GM18505 (cell line): ENCODE measurements around the gene PBX3.
A peak's percentile ranks its signal among the peaks of the same experiment; 100 is the strongest.

ENCODE experiments used
- ATAC-seq: cut with Tn5 transposase; IDR thresholded peaks from one replicate; pipeline ENCODE4 v1.9.1; 2021; ENCODE audit not compliant: unreplicated experiment
- POLR2A ChIP-seq: IDR thresholded peaks from 4 replicates; pipeline ENCODE4 v1.6.1; 2011; ENCODE audit warnings: borderline replicate concordance; ENCODE audit not compliant: insufficient read depth, insufficient read length; ENCODE audit errors: extremely low read depth

PBX3 gene

DNA sequence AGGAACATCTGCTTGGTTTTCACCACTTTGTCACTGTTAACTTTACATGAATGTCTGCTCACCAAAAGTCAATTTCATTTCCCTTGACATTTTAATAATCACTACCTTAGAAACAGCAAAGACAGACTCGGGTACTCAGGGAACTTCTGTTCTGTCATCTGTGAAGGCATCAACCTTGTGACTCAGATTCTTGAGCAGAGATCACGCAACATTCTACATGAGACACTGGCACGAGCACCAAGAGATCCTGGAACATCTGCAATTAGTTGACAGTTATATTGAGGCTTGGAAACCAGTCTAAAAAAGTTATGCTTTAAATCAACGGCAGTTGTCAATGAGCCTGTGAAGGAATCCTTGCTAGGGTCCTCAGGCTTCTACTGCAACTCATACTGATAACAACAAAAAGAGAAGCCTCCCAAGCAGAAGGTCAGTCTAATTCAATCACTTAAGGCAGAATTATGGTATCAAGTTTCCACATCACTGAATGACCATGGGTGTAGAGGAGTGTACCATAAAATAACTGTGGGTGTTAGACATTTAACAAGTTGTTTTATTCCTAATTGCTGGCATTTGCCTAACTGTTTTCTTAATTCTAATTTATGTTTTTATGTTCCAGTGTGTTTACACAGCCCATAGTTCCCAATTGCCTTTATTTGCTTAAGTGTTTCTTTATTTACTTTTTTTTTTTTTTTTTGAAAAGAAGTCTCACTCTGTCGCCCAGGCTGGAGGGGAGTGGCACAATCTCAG lies 3.3 kb upstream of the PBX3 start:
- TF ChIP-seq POLR2A = no peak
- ATAC-seq = no peak

DNA sequence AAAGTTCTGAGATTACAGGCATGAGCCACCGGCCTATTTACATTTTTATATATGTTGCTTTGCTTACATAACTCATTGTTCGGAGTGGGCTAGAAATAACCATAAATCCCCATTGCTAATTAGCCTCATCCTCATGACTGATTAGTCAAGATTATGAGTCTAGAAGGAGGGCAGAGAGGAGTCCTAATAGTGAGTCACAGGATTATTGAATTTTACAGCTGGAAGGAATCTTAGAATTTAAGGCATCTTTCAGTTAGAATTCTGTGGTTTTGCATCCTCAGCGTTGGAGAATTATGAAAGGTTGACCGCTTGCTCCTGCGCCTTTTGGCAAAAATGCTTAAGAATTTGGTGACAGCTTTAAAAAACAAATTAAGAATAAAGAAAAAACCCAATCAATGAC lies 2.6 kb upstream of the PBX3 start:
- ATAC-seq = no peak
- TF ChIP-seq POLR2A = no peak

DNA sequence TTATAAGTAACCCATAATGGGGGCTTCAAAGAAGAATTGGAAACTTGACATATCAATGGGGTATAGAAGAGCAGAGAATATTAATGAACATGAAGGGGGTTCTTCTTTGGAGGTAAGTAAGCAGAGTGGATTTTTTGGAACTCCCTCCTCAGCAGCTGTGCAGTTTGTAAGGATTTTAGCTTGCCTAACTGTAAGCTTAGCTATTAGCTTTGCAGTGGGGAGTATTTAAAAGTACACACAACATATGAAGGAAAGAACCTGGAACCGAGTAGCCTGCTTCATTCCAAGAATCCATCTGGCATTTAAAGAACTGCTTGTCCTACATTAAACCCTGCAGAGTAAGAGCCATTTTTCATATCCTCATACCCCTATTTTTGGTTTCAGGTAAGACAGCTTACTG lies 2.2 kb upstream of the PBX3 start:
- TF ChIP-seq POLR2A = no peak
- ATAC-seq = no peak

DNA sequence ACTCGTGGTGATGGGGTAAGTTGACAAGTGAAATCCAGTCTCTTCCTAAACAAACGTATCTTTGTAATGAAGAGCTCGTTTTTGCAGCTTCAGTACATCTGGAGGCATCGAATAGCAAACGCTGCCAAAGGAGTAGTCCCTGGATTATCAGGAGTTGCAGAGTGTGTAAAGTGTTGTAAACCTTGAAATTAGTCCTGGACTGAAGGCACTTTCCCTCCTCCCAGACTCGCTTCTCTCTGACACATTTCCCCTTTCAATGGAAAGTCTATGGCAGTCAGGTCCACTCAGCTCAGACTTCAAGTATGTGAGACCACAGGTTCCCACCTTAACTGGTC lies 1.5 kb upstream of the PBX3 start:
- no peak for ATAC-seq
- no peak for TF ChIP-seq POLR2A

GRCh38 chr9:125746017-125746773 lies 978 bp upstream of the PBX3 start:
- peak; percentile 55 for ATAC-seq
- peak; percentile 75 for TF ChIP-seq POLR2A

DNA sequence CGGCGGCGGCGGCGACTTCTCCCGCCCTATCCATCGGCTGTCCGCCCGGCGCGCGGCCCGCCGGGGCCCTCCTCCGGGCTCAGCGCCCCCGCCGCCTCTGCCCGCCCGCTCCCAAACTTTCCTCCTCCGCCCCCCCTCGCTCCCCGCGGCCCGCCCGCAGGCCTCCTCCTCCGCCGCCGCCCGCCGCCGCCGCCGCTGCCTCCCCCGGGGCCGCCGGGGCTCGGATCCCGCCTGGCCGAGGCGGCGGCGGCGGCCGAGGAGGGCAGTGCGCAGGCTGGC lies 460 bp upstream of the PBX3 start:
- no peak for ATAC-seq
- TF ChIP-seq POLR2A = no peak

DNA sequence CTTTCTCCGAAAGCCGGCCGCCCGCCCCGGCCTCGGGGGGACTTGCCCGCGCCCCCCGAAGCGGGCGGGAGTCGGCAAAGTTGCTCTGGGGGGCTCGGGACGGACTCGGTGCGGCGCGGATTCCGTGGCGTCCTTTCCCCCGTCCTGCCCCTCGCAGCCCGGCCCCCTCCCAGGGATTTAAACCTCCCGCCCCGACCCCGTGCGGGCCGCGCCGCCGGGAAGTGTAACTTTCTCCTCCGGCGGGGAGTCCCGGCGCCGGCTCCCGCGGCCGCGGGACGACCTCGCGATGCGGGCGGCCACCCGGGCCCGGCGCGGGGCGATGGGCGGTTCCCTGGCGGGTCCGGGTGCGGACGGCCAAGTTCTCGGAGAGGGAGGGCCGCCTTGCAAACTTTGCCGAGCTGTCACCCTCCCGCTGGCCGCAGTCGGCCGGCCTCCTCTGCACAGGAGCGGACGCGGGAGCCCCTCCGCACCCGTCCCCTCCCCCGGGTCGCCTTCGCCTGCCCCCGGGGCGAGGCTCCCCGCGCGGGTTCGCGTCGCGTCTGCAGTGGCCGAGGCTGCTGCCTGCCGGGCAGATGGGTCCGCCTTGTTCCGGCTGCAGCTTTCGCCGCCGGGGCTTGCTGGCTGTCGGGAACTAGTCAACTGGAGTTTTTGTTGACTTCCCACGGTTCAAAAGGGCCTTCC lies 732 bp downstream of the PBX3 start:
- peak; percentile 11 for TF ChIP-seq POLR2A
- peak; percentile 3 for ATAC-seq

GRCh38 chr9:125748446-125749099 lies 1.4 kb downstream of the PBX3 start:
- no peak for TF ChIP-seq POLR2A
- no peak for ATAC-seq

DNA sequence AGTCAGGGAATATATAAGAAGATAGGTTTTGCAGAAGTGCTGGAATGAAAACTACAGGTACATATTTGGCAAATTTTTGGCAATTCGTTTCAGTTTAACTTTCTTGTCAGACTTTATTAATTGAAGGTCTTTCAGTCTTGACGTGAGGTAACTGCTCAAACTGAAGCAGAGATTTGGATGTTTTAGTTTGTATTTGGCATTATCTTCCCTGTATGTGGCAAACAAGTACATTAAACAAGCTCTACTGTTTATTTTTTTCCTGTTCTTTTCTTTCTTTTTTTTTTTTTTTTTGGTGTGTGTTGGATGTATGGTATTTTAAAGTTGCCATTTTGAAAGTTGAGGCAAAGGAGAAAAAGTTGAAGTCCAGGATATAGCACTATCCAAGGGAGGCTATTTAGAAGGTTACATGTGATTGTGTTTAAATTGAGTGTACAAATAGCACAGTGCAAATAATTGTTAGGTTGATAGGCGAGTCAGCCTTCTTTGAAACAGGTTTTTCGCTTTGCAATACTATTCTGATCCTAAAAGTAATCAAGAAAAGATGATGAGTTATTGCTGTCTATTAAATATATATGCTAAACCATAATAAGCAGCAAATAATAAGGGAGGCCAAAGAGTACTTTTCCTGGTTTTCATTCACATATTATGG lies 2.2 kb downstream of the PBX3 start:
- ATAC-seq = no peak
- no peak for TF ChIP-seq POLR2A

DNA sequence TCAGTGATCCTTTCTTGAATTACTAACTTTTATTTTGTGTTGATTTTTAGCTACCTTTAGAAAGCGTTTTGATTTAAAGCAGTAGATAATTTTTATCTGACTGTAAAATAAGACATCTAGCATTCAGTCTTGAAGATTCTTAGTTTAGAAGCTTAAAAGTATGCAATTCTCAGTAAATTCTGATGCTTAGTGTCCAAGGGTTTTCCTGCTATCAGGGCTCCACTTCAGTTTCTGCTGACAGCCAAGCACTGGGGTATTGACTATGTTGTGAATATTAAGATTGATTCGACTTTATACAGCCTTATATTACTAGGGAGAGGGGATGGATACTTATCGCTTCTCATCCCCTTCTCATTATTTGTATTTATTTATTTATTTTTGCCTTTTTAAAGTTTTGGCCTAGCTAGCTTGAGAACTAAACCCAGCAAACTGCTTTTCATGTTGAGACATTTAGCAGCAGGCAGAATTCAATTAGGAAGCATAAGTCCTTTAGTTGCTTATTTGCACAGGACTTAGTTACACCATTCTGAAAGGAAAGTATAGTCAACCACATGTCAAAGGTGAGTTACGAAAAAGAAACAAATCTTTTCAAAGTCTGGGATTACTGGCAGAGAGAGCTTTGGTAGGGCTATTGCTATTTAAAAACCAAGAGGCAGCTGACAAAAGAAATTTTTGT lies 2.9 kb downstream of the PBX3 start:
- no peak for TF ChIP-seq POLR2A
- no peak for ATAC-seq

GRCh38 chr9:125750627-125751011 lies 3.4 kb downstream of the PBX3 start:
- ATAC-seq = no peak
- TF ChIP-seq POLR2A = no peak

GRCh38 chr9:125752070-125752628 lies 5.0 kb downstream of the PBX3 start:
- no peak for ATAC-seq
- no peak for TF ChIP-seq POLR2A
